NCI-H1105 (cell line): Measurements from ENCODE around the gene C1QTNF4.

ENCODE experiments used
- DNase-seq: peaks from one replicate; lab custom pipeline; 2025; lab: John Stamatoyannopoulos, UW

C1QTNF4 gene

GRCh38 chr11:47592970-47593369 is 1.2 kb downstream of the C1QTNF4 start:
- DNase-seq = no peak

GRCh38 chr11:47592251-47592650 is 2.0 kb downstream of the C1QTNF4 start:
- DNase-seq = no peak

GRCh38 chr11:47591764-47592163 is 2.4 kb downstream of the C1QTNF4 start:
- DNase-seq = no peak

GRCh38 chr11:47589977-47590861 is 4.0 kb downstream of the C1QTNF4 start:
- no peak for DNase-seq

GRCh38 chr11:47589584-47589976 is 4.6 kb downstream of the C1QTNF4 start:
- no peak for DNase-seq

- DNase-seq = no peak
Observed at GRCh38 chr11:47589118-47589517, 5.1 kb downstream of the C1QTNF4 start.

GRCh38 chr11:47587723-47588326 is 6.4 kb downstream of the C1QTNF4 start:
- no peak for DNase-seq

- DNase-seq = no peak
Observed at GRCh38 chr11:47587039-47587716, 7.0 kb downstream of the C1QTNF4 start.

GRCh38 chr11:47586098-47586855 is 7.9 kb downstream of the C1QTNF4 start, which contains the start of gene FAM180B:
FAM180B (plus strand) TSS chr11:47586678; CDS start chr11:47586769, 91 bp downstream.
- no peak for DNase-seq

GRCh38 chr11:47583844-47584243 is 10.4 kb downstream of the C1QTNF4 start:
- no peak for DNase-seq

- DNase-seq = peak; percentile 93
Observed at GRCh38 chr11:47578524-47579494, 15.4 kb downstream of the C1QTNF4 start, which contains the start of the genes KBTBD4 and NDUFS3. KBTBD4 (minus strand) TSS chr11:47578970; CDS start chr11:47578951, 19 bp downstream. NDUFS3 (plus strand) TSS chr11:47579074; CDS start chr11:47579092, 18 bp downstream.

GRCh38 chr11:47577460-47578041 is 16.7 kb downstream of the C1QTNF4 start:
- no peak for DNase-seq

GRCh38 chr11:47573321-47573720 is 20.9 kb downstream of the C1QTNF4 start:
- no peak for DNase-seq

- no peak for DNase-seq
Observed at GRCh38 chr11:47572715-47573255, 21.4 kb downstream of the C1QTNF4 start.

- no peak for DNase-seq
Observed at GRCh38 chr11:47571895-47572294, 22.3 kb downstream of the C1QTNF4 start.

GRCh38 chr11:47571357-47571729 is 22.9 kb downstream of the C1QTNF4 start:
- DNase-seq = no peak

GRCh38 chr11:47570651-47571356 is 23.4 kb downstream of the C1QTNF4 start:
- DNase-seq = no peak

GRCh38 chr11:47569646-47570045 is 24.6 kb downstream of the C1QTNF4 start:
- no peak for DNase-seq

- no peak for DNase-seq
Observed at GRCh38 chr11:47566149-47566698, 28.0 kb downstream of the C1QTNF4 start.
